Neural progenitor cell (in vitro differentiated cells): Measurements from ENCODE around the gene TFCP2L1. TPM values are rescaled to one million over a fixed set of nuclear protein-coding genes. Genes with fewer than 3 reads are reported as not detected.

Experiments used
- DNase-seq: peaks from one replicate; pipeline ENCODE4 v3.0.0-alpha.2; 2016; ENCODE audit warnings: low spot score
- H2AFZ ChIP-seq: fragments of 200-600 bp; sonication (generic); replicated peaks from 2 replicates; pipeline ENCODE4 v1.6.1; 2016; ENCODE audit warnings: antibody characterized with exemption
- H3F3A ChIP-seq: fragments of 200-600 bp; sonication (generic); 2 replicates; pipeline ENCODE4 v1.6.1; 2016; ENCODE audit warnings: antibody characterized with exemption, low read depth
- H3K27ac ChIP-seq: fragments of 200-600 bp; sonication (generic); 2 replicates; pipeline ENCODE4 v1.5.1; 2016; ENCODE audit warnings: mild to moderate bottlenecking
- H3K27me3 ChIP-seq: fragments of 200-600 bp; sonication (generic); 2 replicates; pipeline ENCODE4 v1.6.1; 2016; ENCODE audit warnings: mild to moderate bottlenecking, moderate library complexity
- H3K36me3 ChIP-seq: fragments of 200-600 bp; sonication (generic); 2 replicates; pipeline ENCODE4 v1.5.1; 2016
- H3K4me1 ChIP-seq: fragments of 200-600 bp; sonication (generic); 2 replicates; pipeline ENCODE4 v1.6.1; 2016; ENCODE audit warnings: mixed run types
- H3K4me2 ChIP-seq: fragments of 200-600 bp; sonication (generic); 2 replicates; pipeline ENCODE4 v1.6.1; 2016
- H3K4me3 ChIP-seq: fragments of 200-600 bp; sonication (generic); 2 replicates; pipeline ENCODE4 v1.5.1; 2016
- H3K79me2 ChIP-seq: fragments of 200-600 bp; sonication (generic); 2 replicates; pipeline ENCODE4 v1.6.1; 2016; ENCODE audit warnings: low read depth
- H3K9ac ChIP-seq: fragments of 200-600 bp; sonication (generic); 2 replicates; pipeline ENCODE4 v1.6.1; 2016
- H3K9me3 ChIP-seq: fragments of 200-600 bp; sonication (generic); 2 replicates; pipeline ENCODE4 v1.5.1; 2016; ENCODE audit warnings: low read depth
- H4K20me1 ChIP-seq: fragments of 200-600 bp; sonication (generic); 2 replicates; pipeline ENCODE4 v1.6.1; 2016; ENCODE audit warnings: low read depth
- H3K27ac Mint-ChIP-seq: 3 replicates; pipeline ENCODE4 v1.8.0; 2021; ENCODE audit warnings: mixed read lengths
- H3K27me3 Mint-ChIP-seq: 2 replicates; pipeline ENCODE4 v1.8.0; 2022; ENCODE audit warnings: low read depth, mild to moderate bottlenecking, inconsistent platforms, moderate library complexity, mixed read lengths; ENCODE audit not compliant: insufficient read depth
- H3K36me3 Mint-ChIP-seq: 3 replicates; pipeline ENCODE4 v1.8.0; 2021; ENCODE audit warnings: mixed read lengths
- H3K4me1 Mint-ChIP-seq: 3 replicates; pipeline ENCODE4 v1.8.0; 2021; ENCODE audit warnings: mixed read lengths
- H3K4me3 Mint-ChIP-seq: 3 replicates; pipeline ENCODE4 v1.8.0; 2021; ENCODE audit warnings: mild to moderate bottlenecking, moderate library complexity, mixed read lengths
- H3K9me3 Mint-ChIP-seq: 3 replicates; pipeline ENCODE4 v1.8.0; 2020; ENCODE audit warnings: mixed read lengths
- CTCF ChIP-seq: fragments of 200-600 bp; sonication (generic); IDR thresholded peaks from 2 replicates; pipeline ENCODE4 v1.5.1; 2017; ENCODE audit warnings: antibody characterized with exemption, mild to moderate bottlenecking
- EZH2 ChIP-seq: fragments of 200-600 bp; sonication (generic); IDR thresholded peaks from 2 replicates; pipeline ENCODE4 v1.6.1; 2017; ENCODE audit warnings: antibody characterized with exemption, mild to moderate bottlenecking, moderate library complexity
- EZH2phosphoT487 ChIP-seq: fragments of 200-600 bp; sonication (generic); IDR thresholded peaks from 2 replicates; pipeline ENCODE4 v1.6.1; 2017; ENCODE audit warnings: antibody characterized with exemption
- total RNA-seq: library from RNA; depleted of rRNA; stranded (reverse); fragments of >200 nt; gene quantifications from 2 replicates; pipeline ENCODE4 v1.2.3, GENCODE V29; 2015; ENCODE audit warnings: low replicate concordance

The TFCP2L1 gene
- total RNA-seq, 1 donor from 2014 or later = 0.04 TPM

GRCh38 chr2:121279476-121280220, 5.4 kb downstream of the TFCP2L1 start:
- TF ChIP-seq CTCF (no peak), EZH2phosphoT487 (no peak), EZH2 (no peak)
- Mint-ChIP-seq H3K9me3 (peaks cover 3% of the 10 kb centered on the region), H3K27ac (no peak overlapping the region), H3K27me3 (peaks cover 38% of the 10 kb centered on the region), H3K36me3 (no peaks in the 10 kb centered on the region), H3K4me1 (peaks cover 4% of the 10 kb centered on the region), H3K4me3 (no peak overlapping the region)
- DNase-seq = no peak
- H3K9me3 ChIP-seq = no peaks in the 10 kb centered on the region
- no peak overlapping the region for H3K9ac ChIP-seq
- no peak overlapping the region for H3K27ac ChIP-seq
- no peaks in the 10 kb centered on the region for H3K4me1 ChIP-seq
- no peaks in the 10 kb centered on the region for H4K20me1 ChIP-seq
- H3K36me3 ChIP-seq = no peaks in the 10 kb centered on the region
- no peak overlapping the region for H3K4me2 ChIP-seq
- no peak overlapping the region for H2AFZ ChIP-seq
- no peaks in the 10 kb centered on the region for H3F3A ChIP-seq
- no peaks in the 10 kb centered on the region for H3K79me2 ChIP-seq
- H3K27me3 ChIP-seq = peaks cover 35% of the 10 kb centered on the region
- H3K4me3 ChIP-seq = no peak overlapping the region

GRCh38 chr2:121276341-121276740, 8.7 kb downstream of the TFCP2L1 start:
- Histone ChIP-seq H3K4me3 (no peak overlapping the region), H3K79me2 (no peaks in the 10 kb centered on the region), H2AFZ (no peak overlapping the region), H3K36me3 (no peaks in the 10 kb centered on the region), H4K20me1 (no peaks in the 10 kb centered on the region), H3K27me3 (peaks cover 2% of the 10 kb centered on the region), H3K9me3 (no peaks in the 10 kb centered on the region), H3K27ac (no peak overlapping the region), H3F3A (no peaks in the 10 kb centered on the region), H3K4me2 (no peak overlapping the region), H3K9ac (no peak overlapping the region), H3K4me1 (no peaks in the 10 kb centered on the region)
- H3K4me1 Mint-ChIP-seq = no peaks in the 10 kb centered on the region
- DNase-seq = no peak
- no peak overlapping the region for H3K4me3 Mint-ChIP-seq
- peaks cover 12% of the 10 kb centered on the region for H3K27me3 Mint-ChIP-seq
- no peaks in the 10 kb centered on the region for H3K9me3 Mint-ChIP-seq
- TF ChIP-seq EZH2 = no peak
- no peak for TF ChIP-seq EZH2phosphoT487
- TF ChIP-seq CTCF = no peak
- no peaks in the 10 kb centered on the region for H3K36me3 Mint-ChIP-seq
- H3K27ac Mint-ChIP-seq = no peak overlapping the region

GRCh38 chr2:121273116-121273515, 11.9 kb downstream of the TFCP2L1 start:
- Histone ChIP-seq H3K4me2 (no peak overlapping the region), H2AFZ (no peak overlapping the region), H4K20me1 (no peaks in the 10 kb centered on the region), H3K4me3 (no peak overlapping the region), H3K36me3 (no peaks in the 10 kb centered on the region), H3K9ac (no peak overlapping the region), H3K79me2 (no peaks in the 10 kb centered on the region), H3K27ac (no peak overlapping the region), H3K4me1 (no peaks in the 10 kb centered on the region), H3K9me3 (no peaks in the 10 kb centered on the region), H3F3A (no peaks in the 10 kb centered on the region), H3K27me3 (no peaks in the 10 kb centered on the region)
- no peak for DNase-seq
- no peak for TF ChIP-seq EZH2phosphoT487
- TF ChIP-seq EZH2 = no peak
- TF ChIP-seq CTCF = no peak
- H3K9me3 Mint-ChIP-seq = no peaks in the 10 kb centered on the region
- H3K36me3 Mint-ChIP-seq = no peaks in the 10 kb centered on the region
- no peaks in the 10 kb centered on the region for H3K4me1 Mint-ChIP-seq
- no peak overlapping the region for H3K27ac Mint-ChIP-seq
- no peak overlapping the region for H3K4me3 Mint-ChIP-seq
- H3K27me3 Mint-ChIP-seq = no peaks in the 10 kb centered on the region
